Effector CD8-positive, alpha-beta T cell (primary cell): ENCODE measurements around the gene SEZ6L.

Experiments
- DNase-seq: peaks from one replicate; lab custom pipeline; 2025; lab: John Stamatoyannopoulos, UW

Gene SEZ6L

GRCh38 chr22:26241361-26241760, 72.1 kb downstream of the SEZ6L start:
- no peak for DNase-seq

- no peak for DNase-seq
Observed at GRCh38 chr22:26245001-26245400, 75.7 kb downstream of the SEZ6L start.

DNA sequence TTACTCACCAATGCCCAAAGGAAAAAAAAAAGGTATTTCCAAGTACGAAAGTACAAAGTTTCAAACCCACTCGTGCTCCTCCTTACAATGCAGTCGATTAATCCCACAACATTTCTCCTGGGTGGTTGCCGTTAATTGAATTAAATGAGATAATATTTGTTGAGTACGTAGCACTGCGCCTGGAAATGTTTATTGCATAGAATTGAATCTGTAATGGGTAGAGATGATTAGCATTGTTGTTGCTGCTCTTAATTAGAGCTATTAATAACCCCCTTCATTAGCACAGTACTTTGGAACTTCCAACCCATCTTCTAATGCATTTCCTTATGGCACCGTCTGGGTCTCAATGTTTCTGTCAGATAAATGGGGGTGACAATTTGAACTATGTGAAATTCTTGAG, 77.3 kb downstream of the SEZ6L start:
- no peak for DNase-seq

DNA sequence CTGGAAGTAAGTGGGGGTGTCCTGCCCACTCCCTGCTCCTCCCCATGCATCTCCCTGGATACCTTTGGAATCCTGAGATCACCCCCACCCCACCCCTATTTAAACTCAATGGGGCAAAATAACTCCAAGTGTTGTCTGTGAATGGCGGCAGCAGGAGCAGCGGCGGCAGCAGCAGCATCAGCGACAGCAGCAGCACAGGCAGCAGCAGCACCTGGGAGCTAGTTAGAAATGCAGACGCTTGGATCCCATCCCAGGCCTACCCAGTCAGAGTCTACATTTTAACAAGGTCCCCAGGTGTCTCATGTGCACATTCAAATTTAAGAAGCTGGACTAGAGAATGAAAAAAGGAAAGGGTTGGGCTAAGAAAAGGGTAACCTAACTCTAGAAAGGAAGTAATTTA, 82.6 kb downstream of the SEZ6L start:
- no peak for DNase-seq

DNA sequence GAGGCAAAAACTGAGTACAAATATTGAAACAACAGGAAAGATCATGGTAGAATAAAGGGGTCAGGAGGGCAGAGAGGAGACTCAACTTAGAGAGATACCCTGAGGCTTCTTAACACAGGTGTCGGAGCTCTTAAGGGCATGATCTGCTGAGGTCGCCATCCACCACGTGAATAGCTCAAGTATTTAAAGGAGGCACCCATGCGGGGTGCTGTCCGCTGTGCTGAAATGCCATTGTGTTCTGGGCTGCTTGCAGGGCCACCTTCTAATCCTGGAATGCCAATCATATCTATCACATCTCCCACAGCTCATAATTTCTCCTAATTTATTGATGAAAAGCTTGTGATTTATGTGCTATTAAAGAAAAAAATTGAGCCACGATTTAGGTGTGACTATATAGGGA, 90.2 kb downstream of the SEZ6L start:
- DNase-seq: no peak

DNA sequence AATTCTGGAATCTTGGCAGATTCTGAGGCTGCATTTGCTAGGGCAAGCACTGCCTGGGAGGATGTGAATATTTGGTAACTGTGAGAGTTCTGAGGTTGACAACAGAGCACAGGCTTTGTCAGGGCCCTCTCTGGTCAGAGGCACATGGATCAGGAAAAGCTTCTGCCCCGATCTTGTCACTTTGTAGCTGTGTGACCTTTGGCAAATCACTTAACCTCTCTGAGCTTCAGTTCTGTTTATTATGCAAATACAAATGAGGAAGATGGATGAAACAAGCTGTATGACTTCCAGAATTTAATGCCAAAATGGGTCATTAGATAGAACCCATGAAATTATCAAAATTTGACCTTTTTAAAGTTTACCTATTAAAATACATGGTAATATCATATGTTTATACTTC, 94.9 kb downstream of the SEZ6L start:
- no peak for DNase-seq

GRCh38 chr22:26265281-26265680, 96.0 kb downstream of the SEZ6L start:
- no peak for DNase-seq

- DNase-seq: no peak
Observed at GRCh38 chr22:26265909-26266308, 96.6 kb downstream of the SEZ6L start.

DNA sequence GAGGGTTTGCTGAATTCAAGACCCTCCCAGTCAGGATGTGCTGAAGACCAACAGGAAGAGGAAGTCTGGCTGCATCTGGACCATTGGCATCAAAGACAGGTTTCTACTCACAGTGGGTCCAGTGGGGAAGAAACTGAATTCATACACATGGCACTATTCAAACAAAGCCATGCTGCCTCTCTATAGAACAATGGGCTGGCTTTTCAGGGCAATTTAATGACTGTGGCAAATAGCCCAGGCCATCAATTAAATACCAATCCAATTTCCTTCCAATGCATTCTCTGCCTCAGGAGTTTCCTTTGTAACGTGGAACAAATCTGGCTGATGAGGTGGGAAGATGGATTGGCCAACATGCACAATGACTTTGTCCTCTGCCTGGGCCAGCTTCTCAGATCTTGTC, 98.6 kb downstream of the SEZ6L start:
- no peak for DNase-seq

GRCh38 chr22:26269572-26269971, 100.3 kb downstream of the SEZ6L start:
- no peak for DNase-seq

DNA sequence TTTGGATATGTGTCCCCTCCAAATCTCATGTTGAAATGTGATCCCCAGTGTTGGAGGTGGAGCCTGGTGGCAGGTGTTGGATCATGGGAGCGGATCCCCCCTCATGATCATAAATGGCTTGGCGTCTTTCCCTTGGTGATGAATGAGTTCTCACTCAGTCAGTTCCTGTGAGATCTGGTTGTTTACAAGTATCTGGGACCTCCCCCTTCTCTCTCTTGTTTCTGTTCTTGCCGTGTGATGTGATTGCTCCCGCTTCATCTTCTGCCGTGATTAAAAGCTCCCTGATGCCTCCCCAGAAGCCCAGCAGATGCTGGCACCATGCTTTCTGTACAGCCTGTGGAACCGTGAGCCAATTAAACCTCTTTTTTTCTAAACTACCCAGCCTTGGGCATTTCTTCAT, 102.2 kb downstream of the SEZ6L start:
- no peak for DNase-seq

GRCh38 chr22:26273011-26273675, 103.9 kb downstream of the SEZ6L start:
- no peak for DNase-seq

GRCh38 chr22:26276529-26277160, 107.4 kb downstream of the SEZ6L start:
- DNase-seq: no peak

DNA sequence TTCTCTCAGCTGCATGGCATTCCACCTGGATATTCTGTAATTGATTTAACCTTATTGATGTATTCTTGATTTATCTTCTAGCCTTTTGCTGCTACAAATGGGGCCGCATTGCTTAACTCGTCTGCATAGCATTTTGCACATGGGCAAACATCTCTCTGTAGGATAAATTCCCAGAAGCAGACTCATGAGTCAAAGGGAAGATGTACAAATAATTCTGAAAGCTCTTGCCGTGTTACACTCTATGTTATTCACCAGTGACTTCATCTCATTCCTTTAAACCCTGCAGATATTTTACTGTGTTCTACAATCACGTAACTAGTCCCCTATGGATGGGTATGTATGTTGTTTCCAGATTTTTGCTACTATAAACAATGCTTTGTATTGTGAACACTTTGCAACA, 112.7 kb downstream of the SEZ6L start:
- no peak for DNase-seq

GRCh38 chr22:26283330-26283729, 114.1 kb downstream of the SEZ6L start:
- no peak for DNase-seq

DNA sequence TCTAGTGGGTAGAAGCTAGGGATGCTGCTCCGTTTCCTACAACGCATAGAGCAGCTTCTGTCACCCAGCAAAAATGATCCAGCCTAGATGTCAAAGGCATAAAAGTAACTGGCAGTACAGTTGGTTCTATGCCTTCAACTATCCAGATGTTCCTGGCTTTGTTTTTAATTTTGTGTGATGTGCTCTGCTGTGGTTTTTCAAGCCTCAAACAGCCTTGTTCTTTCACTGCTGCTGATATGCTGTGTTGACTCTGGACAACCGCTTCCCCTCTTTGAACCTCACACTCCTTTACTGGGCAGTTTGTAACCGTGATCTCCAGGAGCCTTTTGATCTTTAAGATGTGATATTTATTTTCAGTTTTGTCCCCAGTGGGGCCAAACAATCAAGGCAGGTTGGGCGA, 116.4 kb downstream of the SEZ6L start:
- DNase-seq: no peak

DNA sequence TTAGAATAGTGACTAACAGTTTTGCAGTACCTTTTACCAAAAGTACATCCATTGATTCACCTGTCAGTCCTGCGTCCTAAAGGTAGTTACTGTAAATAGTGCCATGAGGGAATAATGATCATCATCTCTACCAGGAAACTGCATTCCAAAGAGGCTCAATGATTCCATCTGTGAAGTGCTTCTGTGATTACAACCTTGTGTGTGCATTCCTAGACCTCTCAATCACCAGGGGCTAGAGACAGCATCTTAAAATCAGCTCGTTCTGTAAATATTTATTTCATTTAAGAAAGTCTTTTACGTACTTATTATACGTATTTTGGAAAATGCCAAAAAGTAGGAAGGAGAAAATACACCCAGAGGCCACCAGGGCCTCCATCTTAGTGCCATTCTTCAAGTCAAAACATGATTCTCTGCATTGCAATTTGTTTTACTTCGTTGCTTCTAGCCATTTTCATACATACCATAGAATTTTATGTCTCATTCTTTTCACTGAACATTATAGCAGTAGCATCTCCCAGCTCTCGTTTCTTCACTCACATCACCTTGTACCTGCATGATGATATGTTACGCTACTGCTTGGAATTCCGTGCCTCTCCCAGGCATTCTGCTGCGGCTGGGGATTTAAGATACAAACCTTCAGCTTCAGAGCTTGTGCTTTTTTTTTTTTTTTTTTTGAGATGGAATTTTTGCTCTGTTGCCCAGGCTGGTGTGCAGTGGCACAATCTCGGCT, 117.0 kb downstream of the SEZ6L start:
- DNase-seq: no peak

- DNase-seq: no peak
Observed at GRCh38 chr22:26287382-26288225, 118.3 kb downstream of the SEZ6L start.

- no peak for DNase-seq
Observed at GRCh38 chr22:26289611-26290101, 120.4 kb downstream of the SEZ6L start.

- DNase-seq: no peak
Observed at GRCh38 chr22:26291940-26292666, 122.8 kb downstream of the SEZ6L start.

- no peak for DNase-seq
Observed at GRCh38 chr22:26292667-26292995, 123.4 kb downstream of the SEZ6L start.
